Measurements from ENCODE around the gene ITFG2.

Gene ITFG2

GRCh38 chr12:2795291-2796186, 16.9 kb upstream of the ITFG2 start:
- no peak for DNase-seq

GRCh38 chr12:2796187-2796666, 16.2 kb upstream of the ITFG2 start:
- DNase-seq = no peak

- no peak for DNase-seq
These were observed 14.6 kb upstream of the ITFG2 start for GRCh38 chr12:2797721-2798418.

- no peak for DNase-seq
These were observed 12.4 kb upstream of the ITFG2 start for GRCh38 chr12:2800046-2800570.

- DNase-seq = no peak
These were observed 11.3 kb upstream of the ITFG2 start for GRCh38 chr12:2801044-2801783.

GRCh38 chr12:2803635-2804392, 8.7 kb upstream of the ITFG2 start:
- DNase-seq = no peak

GRCh38 chr12:2804393-2805142, 7.9 kb upstream of the ITFG2 start:
- DNase-seq = no peak

- DNase-seq = no peak
These were observed 7.3 kb upstream of the ITFG2 start for GRCh38 chr12:2805143-2805520.

- DNase-seq = no peak
These were observed 5.8 kb upstream of the ITFG2 start for GRCh38 chr12:2806700-2807099.

GRCh38 chr12:2811801-2812200, 667 bp upstream of the ITFG2 start:
- no peak for DNase-seq

GRCh38 chr12:2813214-2814185, 1.0 kb downstream of the ITFG2 start:
- peak; percentile 70 for DNase-seq

GRCh38 chr12:2819810-2820209, 7.3 kb downstream of the ITFG2 start:
- no peak for DNase-seq

- no peak for DNase-seq
These were observed 8.0 kb downstream of the ITFG2 start for GRCh38 chr12:2820432-2820831.

GRCh38 chr12:2823483-2823882, 11.0 kb downstream of the ITFG2 start:
- DNase-seq = no peak

- DNase-seq = no peak
These were observed 12.1 kb downstream of the ITFG2 start for GRCh38 chr12:2824541-2824940.

- DNase-seq = no peak
These were observed 12.7 kb downstream of the ITFG2 start for GRCh38 chr12:2825132-2825531.

GRCh38 chr12:2826036-2826435, 13.6 kb downstream of the ITFG2 start:
- no peak for DNase-seq

GRCh38 chr12:2826721-2827515, 14.4 kb downstream of the ITFG2 start:
- DNase-seq = no peak

GRCh38 chr12:2829275-2829674, 16.8 kb downstream of the ITFG2 start:
- DNase-seq = no peak

Data from amniotic stem cell (primary cell).